HUES48 (cell line): ENCODE measurements around the gene VSTM4.

Experiments used
- H3K27ac ChIP-seq: one replicate; pipeline ENCODE4 v1.7.0; 2013; ENCODE audit warnings: low read depth, low read length, inconsistent platforms
- H3K27me3 ChIP-seq: 2 replicates; pipeline ENCODE4 v1.6.1; 2013; ENCODE audit warnings: mild to moderate bottlenecking, low read length; ENCODE audit not compliant: control insufficient read depth, insufficient read depth
- H3K36me3 ChIP-seq: 2 replicates; pipeline ENCODE4 v1.6.1; 2013; ENCODE audit warnings: low read length; ENCODE audit not compliant: control insufficient read depth, insufficient read depth
- H3K4me1 ChIP-seq: 2 replicates; pipeline ENCODE4 v1.6.1; 2013; ENCODE audit warnings: mild to moderate bottlenecking, low read length; ENCODE audit not compliant: control insufficient read depth, insufficient read depth
- H3K4me3 ChIP-seq: 2 replicates; pipeline ENCODE4 v1.5.1; 2013; ENCODE audit warnings: mild to moderate bottlenecking, low read depth, low read length
- H3K9ac ChIP-seq: 2 replicates; pipeline ENCODE4 v1.6.1; 2013; ENCODE audit warnings: mild to moderate bottlenecking, low read depth, low read length, moderate library complexity
- H3K9me3 ChIP-seq: 2 replicates; pipeline ENCODE4 v1.6.1; 2013; ENCODE audit warnings: low read length; ENCODE audit not compliant: control insufficient read depth, insufficient read depth

VSTM4 gene

GRCh38 chr10:49066944-49067730 lies 48.2 kb downstream of the VSTM4 start:
- Histone ChIP-seq H3K9ac (no peak overlapping the region), H3K9me3 (peaks cover 4% of the 10 kb centered on the region; the same call in 1 of the 2 replicates), H3K27me3 (no peaks in the 10 kb centered on the region), H3K4me1 (no peaks in the 10 kb centered on the region), H3K4me3 (no peak overlapping the region), H3K27ac (no peak overlapping the region), H3K36me3 (no peaks in the 10 kb centered on the region)

DNA sequence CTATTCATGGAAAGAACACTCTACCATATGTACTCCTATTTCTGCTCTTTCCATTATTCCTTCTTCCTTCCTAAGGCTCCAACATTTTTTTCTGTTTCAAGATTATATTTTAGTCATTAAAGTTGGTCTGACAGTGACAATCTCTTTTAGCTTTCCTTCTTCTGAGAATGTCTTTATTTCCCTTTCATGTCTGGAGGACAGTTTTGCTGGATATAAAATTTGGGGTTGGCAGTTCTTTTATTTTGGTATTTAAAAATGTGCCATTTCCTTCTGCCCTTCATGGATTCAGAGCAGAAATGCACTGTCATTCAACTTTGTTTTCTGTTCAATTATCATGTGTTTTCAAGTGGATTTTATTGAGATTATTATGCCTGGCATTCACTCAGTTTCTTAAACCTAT lies 53.1 kb downstream of the VSTM4 start:
- Histone ChIP-seq H3K9me3 (peaks cover 6% of the 10 kb centered on the region; the same call in 1 of the 2 replicates), H3K4me3 (no peak overlapping the region), H3K27me3 (no peaks in the 10 kb centered on the region), H3K4me1 (no peaks in the 10 kb centered on the region), H3K27ac (no peak overlapping the region), H3K9ac (no peak overlapping the region), H3K36me3 (no peaks in the 10 kb centered on the region)

- H3K4me3 ChIP-seq: no peak overlapping the region
- no peaks in the 10 kb centered on the region for H3K36me3 ChIP-seq
- no peaks in the 10 kb centered on the region for H3K27me3 ChIP-seq
- no peak overlapping the region for H3K9ac ChIP-seq
- no peak overlapping the region for H3K27ac ChIP-seq
- H3K9me3 ChIP-seq: peaks cover 6% of the 10 kb centered on the region; the same call in 1 of the 2 replicates
- no peaks in the 10 kb centered on the region for H3K4me1 ChIP-seq
Measured at GRCh38 chr10:49061667-49062066, 53.7 kb downstream of the VSTM4 start.

DNA sequence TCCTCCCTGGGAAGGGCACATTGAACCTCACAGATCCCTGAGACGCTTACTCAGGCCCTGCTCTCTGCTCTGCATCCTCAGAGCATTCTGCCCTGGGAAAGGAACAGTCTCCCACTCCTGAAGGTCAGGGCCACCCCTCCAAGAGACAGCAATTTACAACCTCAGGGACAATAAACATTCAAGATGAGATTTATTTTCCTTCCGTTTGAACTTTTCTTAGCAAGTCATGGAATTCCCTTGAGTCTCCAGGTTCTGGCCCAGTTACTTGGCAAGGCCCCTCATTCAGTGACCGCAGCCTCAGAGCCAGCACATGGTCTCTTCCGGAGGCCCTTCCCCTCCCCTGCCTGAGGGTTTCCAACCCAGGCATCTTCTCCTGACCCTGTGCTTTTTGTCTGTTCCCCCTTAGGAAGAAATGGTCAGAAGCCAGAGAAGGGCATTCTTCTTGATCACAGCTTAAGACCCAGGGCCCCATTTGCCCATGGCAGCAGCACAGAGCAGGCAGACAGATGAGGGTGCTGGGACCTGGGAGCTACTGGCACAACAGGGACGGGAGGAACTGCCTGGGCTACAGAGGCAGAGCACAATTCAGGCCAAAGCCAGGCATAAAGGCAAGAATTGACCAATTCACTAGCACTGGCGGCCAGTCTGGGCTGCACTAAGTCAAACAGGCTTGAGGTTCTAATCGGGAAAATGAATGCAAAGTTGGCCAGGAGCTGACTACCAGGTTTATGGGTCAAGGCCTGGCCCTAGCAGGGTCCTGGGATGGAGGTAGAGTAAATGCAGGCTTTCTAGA lies 56.7 kb downstream of the VSTM4 start:
- H3K4me3 ChIP-seq: no peak overlapping the region
- no peaks in the 10 kb centered on the region for H3K36me3 ChIP-seq
- peaks cover 6% of the 10 kb centered on the region; the same call in 1 of the 2 replicates for H3K9me3 ChIP-seq
- no peak overlapping the region for H3K9ac ChIP-seq
- H3K27me3 ChIP-seq: no peaks in the 10 kb centered on the region
- H3K4me1 ChIP-seq: no peaks in the 10 kb centered on the region
- no peak overlapping the region for H3K27ac ChIP-seq

- Histone ChIP-seq H3K27ac (no peak overlapping the region), H3K4me1 (no peaks in the 10 kb centered on the region), H3K27me3 (no peaks in the 10 kb centered on the region), H3K36me3 (no peaks in the 10 kb centered on the region), H3K4me3 (no peak overlapping the region), H3K9me3 (peaks cover 4% of the 10 kb centered on the region; the same call in 1 of the 2 replicates), H3K9ac (no peak overlapping the region)
Measured at GRCh38 chr10:49057231-49057880, 58.0 kb downstream of the VSTM4 start.

DNA sequence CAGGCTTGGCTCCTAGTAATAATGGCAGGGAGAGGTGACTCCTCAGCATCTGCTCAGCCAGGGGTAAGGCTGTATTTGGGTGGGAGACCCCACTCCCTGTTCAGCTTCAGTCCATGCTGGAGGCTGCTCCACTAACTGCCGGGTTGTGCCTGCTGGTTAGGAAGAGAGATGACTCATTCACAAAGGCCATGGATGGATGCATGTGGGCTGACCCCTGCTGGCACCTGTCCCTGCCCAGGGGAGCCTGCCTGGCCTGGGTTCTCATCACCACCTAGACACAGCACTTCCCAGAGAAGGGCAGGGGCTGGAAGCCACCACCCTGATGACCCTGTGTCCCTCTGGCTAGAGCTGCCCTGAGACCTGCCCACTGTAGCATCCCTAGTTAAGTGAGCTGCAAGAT lies 59.0 kb downstream of the VSTM4 start:
- no peak overlapping the region for H3K9ac ChIP-seq
- H3K4me3 ChIP-seq: no peak overlapping the region
- no peaks in the 10 kb centered on the region for H3K9me3 ChIP-seq
- H3K27ac ChIP-seq: no peak overlapping the region
- no peaks in the 10 kb centered on the region for H3K4me1 ChIP-seq
- H3K27me3 ChIP-seq: no peaks in the 10 kb centered on the region
- H3K36me3 ChIP-seq: no peaks in the 10 kb centered on the region

- Histone ChIP-seq H3K4me3 (no peak overlapping the region), H3K9ac (no peak overlapping the region), H3K27ac (no peak overlapping the region), H3K9me3 (no peaks in the 10 kb centered on the region), H3K36me3 (no peaks in the 10 kb centered on the region), H3K4me1 (no peaks in the 10 kb centered on the region), H3K27me3 (no peaks in the 10 kb centered on the region)
Measured at GRCh38 chr10:49055221-49055849, 60.0 kb downstream of the VSTM4 start.

DNA sequence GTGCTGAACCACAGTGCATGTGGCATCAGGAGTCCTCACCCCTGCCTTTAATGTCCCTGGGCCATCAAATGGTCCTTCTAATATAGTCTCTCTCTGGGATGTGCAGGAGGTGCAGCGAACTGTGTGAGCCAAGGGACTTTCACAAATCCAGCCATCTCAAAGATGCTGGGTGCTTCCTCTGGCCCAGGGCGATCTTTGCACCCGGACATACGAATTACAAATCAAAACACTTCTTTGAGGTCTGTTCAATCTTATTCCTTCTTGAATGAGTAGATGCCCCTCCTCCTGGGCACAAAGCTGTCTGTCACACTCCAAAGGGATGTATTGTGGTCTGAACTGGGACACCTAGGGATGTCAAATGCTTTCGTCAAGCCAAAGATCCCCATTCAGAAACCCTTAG lies 60.6 kb downstream of the VSTM4 start:
- no peak overlapping the region for H3K9ac ChIP-seq
- H3K4me3 ChIP-seq: no peak overlapping the region
- H3K27me3 ChIP-seq: no peaks in the 10 kb centered on the region
- H3K9me3 ChIP-seq: no peaks in the 10 kb centered on the region
- peaks cover 4% of the 10 kb centered on the region; the same call in 1 of the 2 replicates for H3K4me1 ChIP-seq
- H3K27ac ChIP-seq: no peak overlapping the region
- no peaks in the 10 kb centered on the region for H3K36me3 ChIP-seq

GRCh38 chr10:49053998-49054692 lies 61.2 kb downstream of the VSTM4 start:
- no peak overlapping the region for H3K4me3 ChIP-seq
- H3K27ac ChIP-seq: no peak overlapping the region
- H3K36me3 ChIP-seq: no peaks in the 10 kb centered on the region
- H3K9ac ChIP-seq: no peak overlapping the region
- no peaks in the 10 kb centered on the region for H3K9me3 ChIP-seq
- H3K27me3 ChIP-seq: no peaks in the 10 kb centered on the region
- peaks cover 10% of the 10 kb centered on the region for H3K4me1 ChIP-seq
